HEK293 (cell line): ENCODE data around the gene LSM2.

Experiments used
- BCL11A ChIP-seq: fragments of 450-650 bp; formaldehyde crosslinking; IDR thresholded peaks from 2 replicates; pipeline ENCODE4 v1.5.1; 2016; ENCODE audit warnings: low read depth, missing biosample characterization, missing genetic modification characterization
- GFI1B ChIP-seq: fragments of 450-650 bp; formaldehyde crosslinking; IDR thresholded peaks from 2 replicates; pipeline ENCODE4 v1.5.1; 2016; ENCODE audit warnings: missing biosample characterization, missing genetic modification characterization
- GLI4 ChIP-seq: fragments of 450-650 bp; formaldehyde crosslinking; IDR thresholded peaks from 2 replicates; pipeline ENCODE4 v1.5.1; 2016; ENCODE audit warnings: missing biosample characterization, missing genetic modification characterization
- HOXA7 ChIP-seq: sonication (generic); formaldehyde crosslinking; IDR thresholded peaks from 2 replicates; pipeline ENCODE4 v1.8.1; 2022; ENCODE audit warnings: missing genetic modification reagents, borderline replicate concordance
- KLF1 ChIP-seq: fragments of 450-650 bp; formaldehyde crosslinking; IDR thresholded peaks from 2 replicates; pipeline ENCODE4 v1.5.1; 2016; ENCODE audit warnings: missing biosample characterization, missing genetic modification characterization
- KLF17 ChIP-seq: fragments of 450-650 bp; formaldehyde crosslinking; IDR thresholded peaks from 2 replicates; pipeline ENCODE4 v1.5.1; 2016; ENCODE audit warnings: missing biosample characterization, missing genetic modification characterization
- KLF8 ChIP-seq: fragments of 450-650 bp; formaldehyde crosslinking; IDR thresholded peaks from 2 replicates; pipeline ENCODE4 v1.5.1; 2016; ENCODE audit warnings: missing biosample characterization, missing genetic modification characterization
- SCRT2 ChIP-seq: fragments of 450-650 bp; formaldehyde crosslinking; IDR thresholded peaks from 2 replicates; pipeline ENCODE4 v1.5.1; 2016; ENCODE audit warnings: missing biosample characterization, missing genetic modification characterization
- SETDB1 ChIP-seq: IDR thresholded peaks from one replicate; pipeline ENCODE4 v1.6.1; 2017; ENCODE audit warnings: mild to moderate bottlenecking, low read length, moderate library complexity, mixed read lengths; ENCODE audit not compliant: insufficient read length
- ZBTB20 ChIP-seq: fragments of 450-650 bp; formaldehyde crosslinking; IDR thresholded peaks from 2 replicates; pipeline ENCODE4 v1.5.1; 2016; ENCODE audit warnings: missing biosample characterization, missing genetic modification characterization
- ZBTB8A ChIP-seq: fragments of 450-650 bp; formaldehyde crosslinking; IDR thresholded peaks from 2 replicates; pipeline ENCODE4 v1.5.1; 2016; ENCODE audit warnings: missing biosample characterization, missing genetic modification characterization
- ZFP41 ChIP-seq: fragments of 450-650 bp; formaldehyde crosslinking; IDR thresholded peaks from 2 replicates; pipeline ENCODE4 v1.5.1; 2016; ENCODE audit warnings: missing biosample characterization, missing genetic modification characterization, borderline replicate concordance
- ZNF114 ChIP-seq: fragments of 450-650 bp; formaldehyde crosslinking; IDR thresholded peaks from 2 replicates; pipeline ENCODE4 v1.5.0; 2017; ENCODE audit warnings: missing biosample characterization, missing genetic modification characterization
- ZNF266 ChIP-seq: fragments of 450-650 bp; formaldehyde crosslinking; IDR thresholded peaks from 2 replicates; pipeline ENCODE4 v1.5.1; 2016; ENCODE audit warnings: missing biosample characterization, missing genetic modification characterization, low read depth
- ZNF302 ChIP-seq: fragments of 450-650 bp; formaldehyde crosslinking; IDR thresholded peaks from 2 replicates; pipeline ENCODE4 v1.5.1; 2016; ENCODE audit warnings: missing biosample characterization, missing genetic modification characterization, low read depth
- ZNF311 ChIP-seq: fragments of 450-650 bp; formaldehyde crosslinking; IDR thresholded peaks from 2 replicates; pipeline ENCODE4 v1.5.1; 2017; ENCODE audit warnings: missing biosample characterization, missing genetic modification characterization, borderline replicate concordance
- ZNF335 ChIP-seq: fragments of 450-650 bp; formaldehyde crosslinking; conservative IDR thresholded peaks from 2 replicates; pipeline ENCODE4 v1.5.1; 2016; ENCODE audit warnings: missing biosample characterization, missing genetic modification characterization
- ZNF391 ChIP-seq: fragments of 450-650 bp; formaldehyde crosslinking; IDR thresholded peaks from 2 replicates; pipeline ENCODE4 v1.5.1; 2016; ENCODE audit warnings: low read depth, missing biosample characterization, missing genetic modification characterization, borderline replicate concordance
- ZNF404 ChIP-seq: fragments of 450-650 bp; formaldehyde crosslinking; IDR thresholded peaks from 2 replicates; pipeline ENCODE4 v1.5.1; 2017; ENCODE audit warnings: missing biosample characterization, missing genetic modification characterization
- ZNF449 ChIP-seq: fragments of 450-650 bp; formaldehyde crosslinking; IDR thresholded peaks from 2 replicates; pipeline ENCODE4 v1.5.1; 2017; ENCODE audit warnings: missing biosample characterization, mild to moderate bottlenecking, missing genetic modification characterization, moderate library complexity
- ZNF48 ChIP-seq: fragments of 450-650 bp; formaldehyde crosslinking; IDR thresholded peaks from 2 replicates; pipeline ENCODE4 v1.5.1; 2016; ENCODE audit warnings: missing biosample characterization, missing genetic modification characterization
- ZNF488 ChIP-seq: fragments of 450-650 bp; formaldehyde crosslinking; IDR thresholded peaks from 2 replicates; pipeline ENCODE4 v1.5.1; 2016; ENCODE audit warnings: missing biosample characterization, missing genetic modification characterization
- ZNF521 ChIP-seq: fragments of 450-650 bp; formaldehyde crosslinking; IDR thresholded peaks from 2 replicates; pipeline ENCODE4 v1.5.1; 2017; ENCODE audit warnings: missing biosample characterization, mild to moderate bottlenecking, missing genetic modification characterization
- ZNF558 ChIP-seq: fragments of 450-650 bp; formaldehyde crosslinking; IDR thresholded peaks from 2 replicates; pipeline ENCODE4 v1.5.1; 2016; ENCODE audit warnings: missing biosample characterization, missing genetic modification characterization
- ZNF580 ChIP-seq: fragments of 450-650 bp; formaldehyde crosslinking; IDR thresholded peaks from 2 replicates; pipeline ENCODE4 v1.5.1; 2016; ENCODE audit warnings: missing biosample characterization, missing genetic modification characterization
- ZNF600 ChIP-seq: fragments of 450-650 bp; formaldehyde crosslinking; IDR thresholded peaks from 2 replicates; pipeline ENCODE4 v1.5.1; 2016; ENCODE audit warnings: missing biosample characterization, missing genetic modification characterization
- ZNF626 ChIP-seq: fragments of 450-650 bp; sonication (Bioruptor Pico); formaldehyde crosslinking; IDR thresholded peaks from 2 replicates; pipeline ENCODE4 v1.5.1; 2018; ENCODE audit warnings: missing biosample characterization, missing genetic modification characterization, inconsistent platforms
- ZNF639 ChIP-seq: fragments of 450-650 bp; formaldehyde crosslinking; IDR thresholded peaks from 2 replicates; pipeline ENCODE4 v1.5.1; 2016; ENCODE audit warnings: missing biosample characterization, missing genetic modification characterization
- ZNF658 ChIP-seq: fragments of 450-650 bp; formaldehyde crosslinking; IDR thresholded peaks from 2 replicates; pipeline ENCODE4; 2016; ENCODE audit warnings: missing biosample characterization, missing genetic modification characterization
- ZNF707 ChIP-seq: fragments of 450-650 bp; formaldehyde crosslinking; IDR thresholded peaks from 2 replicates; pipeline ENCODE4 v1.5.1; 2016; ENCODE audit warnings: missing biosample characterization, missing genetic modification characterization
- ZNF76 ChIP-seq: fragments of 450-650 bp; formaldehyde crosslinking; IDR thresholded peaks from 2 replicates; pipeline ENCODE4; 2016; ENCODE audit warnings: low read depth, missing biosample characterization, missing genetic modification characterization, borderline replicate concordance
- ZNF768 ChIP-seq: fragments of 450-650 bp; formaldehyde crosslinking; IDR thresholded peaks from 2 replicates; pipeline ENCODE4 v1.5.1; 2018; ENCODE audit warnings: missing biosample characterization, mild to moderate bottlenecking, missing genetic modification characterization
- ZNF785 ChIP-seq: fragments of 450-650 bp; formaldehyde crosslinking; IDR thresholded peaks from 2 replicates; pipeline ENCODE4 v1.5.1; 2016; ENCODE audit warnings: missing biosample characterization, missing genetic modification characterization
- ZNF792 ChIP-seq: fragments of 450-650 bp; formaldehyde crosslinking; IDR thresholded peaks from 2 replicates; pipeline ENCODE4 v1.5.1; 2016; ENCODE audit warnings: missing biosample characterization, missing genetic modification characterization
- ZNF837 ChIP-seq: fragments of 450-650 bp; formaldehyde crosslinking; IDR thresholded peaks from 2 replicates; pipeline ENCODE4 v1.5.1; 2016; ENCODE audit warnings: missing biosample characterization, missing genetic modification characterization
- ZSCAN5A ChIP-seq: fragments of 450-650 bp; formaldehyde crosslinking; IDR thresholded peaks from 2 replicates; pipeline ENCODE4 v1.5.1; 2016; ENCODE audit warnings: missing biosample characterization, missing genetic modification characterization

LSM2 gene

GRCh38 chr6:31795616-31796298 lies 11.0 kb downstream of the LSM2 start, which contains the start of gene VARS1 (continued):
- TF ChIP-seq ZNF626 (tag by site-specific recombination) (no peak), KLF17 (tag by site-specific recombination) (peak; percentile 61; the same call in 1 of the 2 replicates), KLF8 (tag by site-specific recombination) (peak; percentile 83), ZNF639 (tag by site-specific recombination) (no peak), ZNF48 (tag by site-specific recombination) (no peak), ZNF391 (tag by site-specific recombination) (peak; percentile 33; the same call in 1 of the 2 replicates), ZNF785 (no peak), SETDB1 (no peak), ZNF768 (tag by site-specific recombination) (no peak), ZNF266 (no peak), ZBTB8A (tag by site-specific recombination) (peak; percentile 89; the same call in 1 of the 2 replicates), ZNF311 (tag by site-specific recombination) (no peak), ZBTB20 (tag by site-specific recombination) (peak; percentile 24; the same call in 1 of the 2 replicates), HOXA7 (CRISPR knock-in tag) (no peak), ZNF580 (peak; percentile 35; the same call in 1 of the 2 replicates), ZNF837 (tag by site-specific recombination) (no peak), ZNF488 (tag by site-specific recombination) (no peak), BCL11A (tag by site-specific recombination) (peak; percentile 90), ZNF600 (tag by site-specific recombination) (no peak), GLI4 (peak; percentile 76; the same call in 1 of the 2 replicates), ZNF449 (tag by site-specific recombination) (0 out of 2 replicates have a peak, but pooled peaks have one; percentile 40), ZNF792 (tag by site-specific recombination) (0 out of 2 replicates have a peak, but pooled peaks have one; percentile 49), ZNF404 (no peak), ZNF707 (tag by site-specific recombination) (no peak), ZNF114 (tag by site-specific recombination) (no peak), GFI1B (tag by site-specific recombination) (no peak), ZNF302 (tag by site-specific recombination) (no peak), KLF1 (peak; percentile 92; the same call in 1 of the 2 replicates), ZNF76 (tag by site-specific recombination) (peak; percentile 27), SCRT2 (tag by site-specific recombination) (0 out of 2 replicates have a peak, but pooled peaks have one; percentile 8), ZSCAN5A (tag by site-specific recombination) (no peak), ZFP41 (tag by site-specific recombination) (no peak), ZNF335 (peak; percentile 95), ZNF658 (tag by site-specific recombination) (no peak), ZNF521 (tag by site-specific recombination) (no peak), ZNF558 (no peak)
